Stimulated activated CD4-positive, alpha-beta T cell treated with anti-CD3 and anti-CD28 coated beads, Interleukin-12 subunit alpha, Interleukin-12 subunit beta, amount 100 ng/mL, for 48 hours (primary cell): ENCODE results near the gene UPK3A.
"Not testable (repeated sequence)": the region's sequence is repeated elsewhere in the genome, so short reads cannot be mapped to it uniquely, and the experiment has no call there.

Experiments used
- DNase-seq, 3 donors: peaks; one replicate each; pipeline ENCODE4 v3.0.0-alpha.2; 2020; ENCODE audit warnings: low read depth in 2 of 3, low spot score in 1 of 3

The UPK3A gene

DNA sequence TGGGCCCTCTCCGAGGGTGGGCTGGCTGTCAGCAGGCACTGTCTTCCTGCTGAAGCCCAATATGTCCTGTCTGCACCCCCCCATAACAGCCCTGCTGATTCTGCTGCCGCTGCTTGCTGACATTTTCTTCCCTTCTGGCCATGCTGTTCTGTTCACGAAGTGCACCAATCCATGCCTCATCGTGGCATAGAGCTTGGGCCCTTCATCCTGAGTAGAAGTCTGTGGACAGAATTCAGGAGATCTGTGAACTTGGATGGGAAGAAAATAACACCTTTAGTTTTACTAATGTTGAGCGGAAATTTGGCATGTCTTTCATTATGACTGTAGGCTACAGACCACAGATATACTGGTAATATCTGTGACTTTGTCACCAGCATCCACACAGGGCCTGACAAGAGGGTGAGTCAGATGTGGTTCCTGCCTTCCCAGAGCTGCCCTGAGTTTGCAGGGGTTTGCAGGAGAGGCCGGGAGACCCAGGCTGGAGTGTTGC is 29.9 kb upstream of the UPK3A start:
- no peak for DNase-seq

DNA sequence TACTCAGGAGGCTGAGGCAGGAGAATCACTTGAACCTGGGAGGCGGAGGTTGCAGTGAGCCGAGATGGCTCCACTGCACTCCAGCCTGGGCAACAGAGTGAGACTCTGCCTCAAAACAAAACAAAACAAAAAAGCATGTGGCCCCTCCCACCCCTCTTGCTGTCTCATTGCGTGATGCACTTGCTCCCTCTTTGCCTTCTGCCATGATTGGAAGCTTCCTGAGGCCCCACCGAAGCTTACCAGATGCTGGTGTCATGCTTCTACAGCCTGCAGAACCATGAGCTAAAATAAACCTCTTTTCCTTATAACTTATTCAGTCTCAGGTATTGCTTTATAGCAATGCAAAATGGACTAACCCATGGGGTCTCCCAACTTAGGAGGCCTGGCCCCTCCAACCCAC is 26.8 kb upstream of the UPK3A start:
- not testable (repeated sequence) for DNase-seq

DNA sequence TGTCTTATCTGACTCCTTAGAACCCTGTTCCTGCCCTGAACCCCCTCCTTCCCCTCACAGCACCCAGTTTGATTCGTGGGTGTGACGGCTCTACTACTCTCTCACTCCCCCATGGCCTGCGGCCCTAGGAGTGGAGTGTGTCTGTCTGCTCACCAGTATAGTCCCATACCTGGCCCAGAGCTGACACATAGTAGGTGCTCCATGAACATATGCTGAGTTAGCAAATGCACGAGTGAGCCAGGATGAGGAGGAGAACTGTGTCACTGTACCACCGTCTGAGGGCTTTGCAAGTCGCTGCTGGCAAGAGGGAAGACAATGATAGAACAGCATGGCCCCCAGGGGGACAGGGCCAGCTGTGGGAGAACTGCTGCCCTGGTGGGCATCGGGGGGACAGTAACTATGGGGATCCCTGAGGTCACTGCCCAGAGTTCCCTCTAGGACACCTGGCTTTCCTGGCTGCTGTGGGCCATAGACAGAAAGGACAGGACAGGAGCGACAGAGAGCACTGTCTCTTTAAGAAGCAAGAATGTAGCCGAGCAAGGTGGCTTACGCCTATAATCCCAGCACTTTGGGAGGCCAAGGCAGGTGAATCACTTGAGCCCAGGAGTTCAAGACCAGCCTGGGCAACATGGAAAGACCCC is 24.9 kb upstream of the UPK3A start:
- no peak for DNase-seq

DNA sequence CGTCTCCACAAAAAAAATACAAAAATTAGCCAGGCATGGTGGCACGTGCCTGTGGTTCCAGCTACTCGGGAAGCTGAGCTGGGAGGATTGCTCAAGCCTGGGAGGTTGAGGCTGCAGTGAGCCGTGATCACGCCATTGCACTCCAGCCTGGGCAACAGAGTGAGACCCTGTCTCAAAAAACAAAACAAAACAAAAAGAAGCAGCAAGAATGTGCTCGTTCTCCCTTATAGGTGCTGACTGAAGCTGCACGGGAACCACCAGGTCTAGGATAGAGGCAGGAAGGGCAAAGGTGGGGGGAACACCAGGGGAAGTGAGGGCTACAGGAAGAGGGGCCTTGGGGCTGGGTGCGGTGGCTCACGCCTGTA is 24.4 kb upstream of the UPK3A start:
- DNase-seq, result not testable (repeated sequence)

DNA sequence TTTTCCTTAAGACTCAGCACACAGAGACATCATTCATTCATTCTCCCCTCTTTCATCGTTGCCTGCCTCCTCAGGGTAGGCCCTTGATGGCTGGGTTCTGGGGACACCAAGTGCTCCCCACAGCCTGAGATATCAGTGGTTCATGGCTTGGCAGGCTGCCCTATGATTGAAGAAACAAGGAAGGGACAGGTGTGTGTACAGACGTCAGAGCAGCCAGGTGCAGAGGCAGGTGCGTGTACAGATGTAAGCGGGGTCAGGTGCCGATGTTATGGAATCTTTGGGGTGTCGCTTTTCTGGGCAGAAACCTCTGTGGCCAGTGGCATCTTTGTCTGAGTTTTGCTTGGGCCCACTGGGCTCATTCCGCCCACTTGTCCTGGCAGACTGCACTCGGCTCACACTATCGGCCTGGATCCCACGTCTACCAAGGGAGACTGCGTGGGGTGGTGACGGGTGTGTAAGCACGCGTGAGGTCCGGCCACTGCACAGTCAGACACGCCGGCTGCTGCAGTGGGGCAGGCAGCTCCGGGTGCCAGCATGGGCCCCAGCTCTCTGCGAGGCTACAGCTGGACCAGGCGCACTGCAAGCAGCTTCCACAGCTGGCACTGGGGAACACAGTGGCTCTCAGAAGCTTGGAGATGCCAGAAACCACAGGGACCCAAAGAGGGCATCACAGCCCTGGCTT is 23.2 kb upstream of the UPK3A start:
- no peak for DNase-seq

DNA sequence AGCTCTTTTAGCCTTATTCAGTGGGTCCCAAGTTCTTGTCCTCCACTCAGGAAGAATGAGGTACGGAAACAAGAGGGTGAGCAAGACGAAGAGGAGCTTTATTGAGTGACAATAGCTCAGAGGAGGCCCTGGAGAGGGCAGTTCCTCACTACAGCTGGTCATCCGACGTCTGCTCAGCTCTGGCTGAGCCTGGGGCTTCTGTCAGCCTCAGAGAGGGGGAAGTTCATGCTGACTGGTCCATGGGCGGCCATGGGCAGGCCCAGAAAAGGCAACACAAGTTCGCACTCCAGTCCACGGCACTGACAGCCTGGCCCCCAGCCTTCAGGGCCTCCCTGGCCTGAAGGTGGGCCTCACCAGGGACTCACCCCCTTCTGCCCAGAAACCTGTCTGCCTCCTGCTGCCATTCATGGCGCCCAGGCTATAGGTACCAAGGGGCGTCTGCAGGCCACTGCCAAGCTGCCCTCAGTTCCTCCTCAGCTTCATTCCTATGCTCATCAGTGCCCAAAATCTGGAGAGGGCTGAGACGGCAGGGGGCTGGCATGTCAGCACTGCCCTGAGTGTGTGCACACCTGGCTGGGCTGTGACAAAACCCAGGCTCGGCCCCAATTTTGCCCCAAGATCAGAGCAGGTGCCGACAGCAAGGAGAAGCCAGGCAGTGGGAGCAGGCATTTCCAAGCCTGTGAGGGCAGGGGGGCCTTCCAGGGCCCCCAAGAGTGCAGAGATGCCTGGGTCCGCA is 22.4 kb upstream of the UPK3A start:
- DNase-seq, result no peak

DNA sequence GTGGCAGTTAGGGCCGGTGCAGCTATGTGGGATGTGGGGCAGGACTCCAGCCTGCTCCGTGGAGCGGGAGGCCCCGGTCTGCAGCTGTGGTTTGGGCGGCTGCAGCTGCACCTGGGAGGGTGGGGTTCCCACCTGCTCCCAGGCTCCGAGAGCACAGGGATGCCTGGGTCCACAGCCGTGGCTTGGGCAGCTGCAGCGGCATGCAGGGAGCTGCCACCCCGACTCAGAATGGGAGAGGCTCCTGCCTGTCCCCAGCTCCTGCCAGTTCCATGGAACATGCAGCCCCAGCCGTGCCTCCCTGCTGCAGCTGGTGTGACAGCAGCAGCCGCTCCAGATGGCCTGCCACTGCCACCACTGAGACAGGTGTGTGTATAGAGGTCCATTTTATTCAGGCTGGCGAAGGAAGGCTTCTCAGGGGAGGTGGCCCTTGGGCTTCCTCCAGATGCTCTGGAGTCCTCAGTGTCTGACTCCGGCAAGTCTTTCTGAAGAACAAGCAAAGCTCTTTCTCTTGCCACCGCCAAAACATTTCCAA is 21.8 kb upstream of the UPK3A start:
- no peak for DNase-seq

DNA sequence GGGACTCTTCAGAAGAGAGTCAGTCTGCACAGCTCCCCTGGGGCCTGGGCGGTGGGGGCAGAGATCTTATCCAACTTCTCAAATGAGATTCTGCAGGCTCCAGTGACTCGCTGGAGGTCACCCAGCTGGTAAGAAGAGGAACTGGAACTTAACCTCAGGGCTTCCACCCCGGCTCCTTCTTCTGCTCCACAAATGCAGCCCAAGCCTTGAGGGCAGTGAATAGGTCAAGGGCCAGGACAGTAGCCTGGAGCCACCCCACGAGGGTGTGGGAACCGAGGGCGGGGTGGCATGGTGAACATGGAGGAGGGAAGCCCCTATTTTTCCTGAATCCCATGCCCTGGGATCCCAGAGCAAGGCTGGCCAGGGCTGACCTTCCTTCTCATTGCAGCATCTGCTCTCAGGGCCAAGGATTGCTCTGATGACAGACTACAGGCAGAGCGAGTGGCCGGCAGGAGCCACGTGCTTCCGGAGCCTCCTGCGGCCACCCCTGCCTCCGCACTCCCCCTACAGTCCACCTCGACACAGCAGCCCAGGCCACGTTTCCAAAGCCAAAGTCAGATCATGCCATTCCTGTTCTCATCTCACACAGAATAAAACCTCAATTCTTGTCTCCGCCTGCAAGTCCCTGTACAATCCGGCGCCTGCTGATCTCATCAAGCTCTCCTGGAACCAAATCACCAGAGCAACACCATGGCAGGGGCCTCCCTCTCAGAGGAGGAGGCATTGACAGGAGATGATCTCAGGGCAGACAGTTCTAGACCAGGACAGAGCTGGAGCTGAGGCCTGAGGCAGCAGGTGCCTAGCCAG is 21.1 kb upstream of the UPK3A start:
- no peak for DNase-seq

DNA sequence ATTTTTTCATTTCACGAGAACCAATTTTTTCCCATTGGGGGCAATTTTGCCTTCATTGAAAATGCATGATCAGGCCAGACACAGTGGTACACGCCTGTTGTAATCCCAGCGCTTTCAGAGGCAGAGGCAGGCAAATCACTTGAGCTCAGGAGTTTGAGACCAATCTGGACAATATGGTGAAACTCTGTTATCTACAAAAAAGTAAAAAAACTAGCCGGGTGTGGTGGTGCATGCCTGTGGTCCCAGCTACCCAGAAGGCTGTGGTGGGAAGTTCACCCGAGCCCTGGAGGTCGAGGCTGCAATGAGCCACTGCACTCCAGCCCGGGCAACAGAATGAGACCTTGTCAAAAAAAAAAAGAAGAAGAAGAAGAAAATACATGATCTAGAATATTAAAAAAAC is 19.2 kb upstream of the UPK3A start:
- no peak for DNase-seq

DNA sequence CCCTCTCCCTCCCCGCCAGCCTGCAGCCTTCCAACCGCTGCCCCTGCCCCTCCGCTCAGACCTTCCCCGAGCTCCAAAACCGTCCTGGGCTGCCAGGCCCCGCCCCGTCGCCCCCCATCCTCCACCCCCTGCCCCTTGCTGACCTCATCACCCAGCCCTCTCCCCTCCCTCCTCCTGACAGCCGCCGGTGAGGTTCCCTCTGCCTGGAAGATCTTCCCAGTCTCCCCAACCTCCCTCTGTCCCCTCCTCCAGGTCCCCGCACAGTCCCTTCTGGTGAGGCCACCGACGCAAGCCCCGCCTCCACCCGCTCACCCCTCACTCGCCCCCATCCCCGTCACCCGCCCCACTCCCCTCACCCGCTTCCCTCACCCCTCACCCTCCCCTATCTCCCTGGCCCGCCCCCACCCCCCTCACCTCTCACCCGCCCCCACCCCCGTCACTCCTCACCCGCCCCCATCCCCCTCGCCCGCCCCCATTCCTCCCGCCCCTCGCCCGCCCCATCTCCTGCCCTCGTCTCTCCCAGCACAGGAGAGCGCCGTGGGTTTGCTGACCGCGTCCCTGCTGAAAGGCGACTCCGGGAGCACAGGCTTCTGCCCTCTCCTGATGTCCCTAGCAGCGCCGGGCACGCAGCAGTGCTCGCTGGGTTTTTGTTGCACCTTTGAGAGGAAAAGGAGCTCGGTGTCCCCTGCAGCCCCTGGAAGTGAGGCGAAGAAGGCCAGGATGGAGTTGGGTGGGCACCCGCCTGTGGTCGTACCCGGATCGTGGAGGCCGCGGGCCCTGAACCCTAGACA is 16.4 kb upstream of the UPK3A start:
- no peak for DNase-seq

DNA sequence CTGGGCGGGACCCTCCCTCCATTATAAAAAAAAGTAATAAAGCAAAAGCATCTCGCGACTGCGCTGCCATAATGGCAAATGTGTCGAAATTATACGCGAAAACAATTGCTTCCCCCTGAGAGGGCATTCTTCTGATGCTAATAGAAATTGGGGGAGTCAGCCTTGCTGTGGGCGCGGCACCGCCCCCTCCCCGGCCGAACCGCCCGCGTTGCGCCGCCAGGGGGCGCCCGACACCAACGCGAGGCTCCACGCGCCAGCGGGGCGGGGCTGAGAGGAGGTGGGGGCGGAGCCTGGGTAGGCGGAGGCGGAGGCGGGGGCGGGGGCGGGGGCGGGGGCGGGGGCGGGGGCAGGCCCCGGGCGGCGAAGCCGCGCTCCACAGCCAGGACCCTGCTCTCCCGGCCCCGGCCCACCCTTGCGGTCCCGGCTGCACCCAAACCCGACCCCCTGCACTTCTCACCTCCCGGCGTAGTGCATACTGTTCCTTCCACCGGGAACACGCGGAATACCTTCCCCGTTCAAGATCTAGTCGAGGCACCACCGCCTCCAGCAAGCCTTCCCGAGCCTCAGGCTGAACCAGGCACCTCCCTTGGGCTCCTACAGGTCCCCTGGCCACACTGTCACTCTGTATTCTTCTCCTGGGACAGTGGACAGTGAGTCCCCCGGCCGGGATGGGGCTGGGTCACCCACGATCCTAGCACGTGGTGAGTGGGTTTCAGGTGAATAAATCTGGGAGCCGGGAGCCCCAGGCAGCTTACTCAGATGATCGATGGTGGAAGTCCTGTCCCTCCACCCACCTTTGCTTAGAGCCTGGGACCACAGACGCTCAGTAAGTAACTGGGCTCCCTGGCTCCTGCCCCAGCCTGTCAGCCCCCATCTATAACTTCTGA is 15.5 kb upstream of the UPK3A start:
- DNase-seq, result peak; percentile 63 to 81 (median 76)

DNA sequence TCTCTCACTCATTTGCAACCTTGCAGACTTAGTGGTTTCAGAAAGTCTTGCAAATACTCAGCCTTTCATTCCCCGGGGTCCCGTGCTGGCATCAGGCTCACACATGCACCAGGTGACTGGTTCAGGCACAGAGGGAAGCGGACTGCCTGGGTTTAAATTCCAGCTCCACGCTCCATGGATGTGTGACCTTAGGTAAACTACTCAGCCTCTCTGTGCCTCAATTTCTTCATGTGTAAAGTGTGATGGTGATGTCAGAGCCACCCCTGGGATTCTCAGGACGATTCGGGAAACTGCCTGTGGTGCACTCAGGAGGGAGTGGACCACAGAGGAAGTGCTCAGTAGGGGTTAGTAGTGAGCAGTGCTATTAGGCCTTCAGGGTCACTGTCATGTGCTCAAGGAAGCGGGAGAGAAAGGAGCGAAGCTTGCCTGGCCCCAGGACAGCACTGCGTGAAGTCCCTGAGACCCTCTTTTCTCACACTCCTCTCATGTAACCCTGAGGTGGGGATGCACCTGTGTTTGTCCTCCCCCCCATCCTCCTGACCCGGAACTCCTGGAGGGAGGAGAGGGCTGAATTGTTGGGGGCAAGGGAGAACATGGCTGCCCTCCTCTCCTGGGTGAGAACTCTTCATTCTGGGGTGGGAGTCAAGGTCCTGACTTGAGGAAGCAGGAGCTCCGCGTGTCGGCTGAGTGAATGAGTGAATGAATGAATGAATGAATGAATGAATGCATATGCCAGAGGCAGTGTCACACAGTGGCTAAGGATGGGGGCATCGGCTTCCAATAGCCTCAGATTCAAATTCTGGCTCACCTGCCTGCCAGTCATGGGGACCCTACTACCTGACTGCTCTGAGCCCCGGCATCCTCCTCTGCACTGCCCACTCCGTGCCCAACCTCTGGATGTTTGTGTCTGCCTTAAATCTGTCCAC is 14.4 kb upstream of the UPK3A start:
- DNase-seq, result no peak

DNA sequence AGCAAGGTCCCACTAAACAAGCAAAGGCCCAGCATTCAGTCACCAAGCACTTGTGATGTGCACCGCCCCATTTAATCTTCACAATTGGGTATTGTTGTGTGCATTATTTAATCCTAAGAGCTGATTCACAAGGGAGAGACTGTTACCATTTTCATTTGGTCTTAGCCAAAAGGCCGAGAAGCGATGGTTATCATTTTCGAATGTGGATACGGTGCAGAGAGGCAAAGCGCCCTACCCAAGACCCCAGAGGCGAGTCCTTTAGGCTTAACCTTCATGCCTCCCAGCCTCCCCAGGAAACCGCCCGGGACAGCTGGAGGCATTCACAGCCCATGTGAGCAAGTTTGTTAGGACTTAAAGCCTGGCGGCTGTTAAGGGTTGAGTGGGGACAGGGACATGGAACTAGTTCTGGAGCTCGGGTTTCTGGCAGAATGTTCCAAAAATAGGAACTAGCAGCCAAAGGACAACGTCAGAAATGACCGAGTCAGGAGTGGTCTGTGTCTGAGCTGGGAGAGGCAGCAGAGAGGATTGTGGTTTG is 13.0 kb upstream of the UPK3A start:
- DNase-seq, result no peak

DNA sequence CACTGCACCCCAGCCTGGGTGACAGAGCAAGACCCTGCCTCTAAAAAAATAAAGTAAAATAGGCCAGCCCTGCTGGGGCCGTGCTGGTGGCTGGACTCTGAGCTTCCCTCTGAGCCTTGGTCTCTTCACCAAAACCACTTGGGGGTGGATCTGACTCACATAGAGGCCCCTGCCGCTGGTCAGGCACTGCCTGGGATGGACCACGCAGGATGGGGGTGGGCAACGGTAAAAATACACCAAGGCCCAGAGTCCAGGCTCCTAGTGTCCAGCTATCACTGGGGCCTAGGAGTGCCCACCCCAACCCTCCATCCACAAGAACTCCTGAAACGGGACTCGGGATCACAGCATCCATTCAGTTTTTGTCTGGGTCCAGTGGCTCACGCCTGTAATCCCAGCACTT is 12.3 kb upstream of the UPK3A start:
- DNase-seq, result no peak

DNA sequence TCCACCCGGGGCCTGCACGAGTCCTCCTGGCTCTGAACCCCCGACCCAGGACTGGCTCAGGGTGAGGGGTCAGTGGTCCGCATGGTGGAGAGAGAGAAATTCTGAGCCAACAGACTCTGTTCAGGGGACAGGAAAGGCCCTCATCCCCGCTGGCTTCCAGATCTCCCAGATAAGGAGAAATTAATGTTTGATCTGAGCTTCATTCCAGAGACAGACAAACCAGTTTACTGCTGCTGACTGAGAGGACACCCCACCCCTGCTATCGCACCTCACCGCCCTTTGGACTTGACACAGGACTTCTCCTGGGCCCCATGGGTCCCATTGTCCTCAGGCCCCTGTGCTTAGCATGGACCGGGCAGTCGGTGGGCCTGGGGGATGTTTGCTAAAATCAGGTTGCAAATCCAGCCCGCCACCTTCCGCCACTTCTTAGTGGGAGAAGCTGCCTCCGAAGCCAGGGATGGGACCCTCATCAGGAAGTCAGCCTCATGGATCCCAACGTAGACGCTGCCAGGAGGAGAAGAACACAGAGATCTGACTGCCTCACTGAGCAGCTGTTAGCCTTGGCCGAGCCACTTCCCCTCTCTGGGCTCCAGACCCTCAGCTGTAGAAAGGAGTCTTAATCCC is 11.2 kb upstream of the UPK3A start:
- DNase-seq, result no peak

DNA sequence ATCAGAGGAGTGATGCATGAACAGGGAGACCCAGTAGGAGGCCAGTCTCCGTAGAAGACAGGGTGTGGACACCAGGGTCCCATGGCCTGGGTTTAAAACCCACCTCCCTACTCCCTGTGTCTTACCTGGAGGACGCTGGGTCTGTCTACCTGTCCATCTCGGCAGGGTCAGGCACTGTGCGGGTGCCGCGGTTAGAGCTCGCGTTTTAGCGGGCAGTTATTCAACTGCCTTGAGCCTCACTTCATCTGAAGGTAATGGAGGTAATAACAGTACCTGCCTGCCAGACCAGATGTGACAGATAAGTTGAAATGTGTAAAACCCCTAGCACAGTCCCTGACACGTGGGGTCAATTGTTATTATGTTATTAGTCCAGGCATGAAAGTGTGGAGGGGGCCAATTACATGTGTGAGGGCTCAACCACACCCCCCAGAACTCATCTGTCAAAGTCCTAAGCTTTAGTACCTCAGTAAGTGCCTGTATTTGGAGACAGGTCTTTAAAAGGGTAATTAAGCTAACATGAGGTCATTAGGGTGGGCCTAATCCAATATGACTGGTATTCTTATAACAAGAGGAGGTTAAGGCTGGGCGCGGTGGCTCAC is 8.1 kb upstream of the UPK3A start:
- DNase-seq, result no peak

DNA sequence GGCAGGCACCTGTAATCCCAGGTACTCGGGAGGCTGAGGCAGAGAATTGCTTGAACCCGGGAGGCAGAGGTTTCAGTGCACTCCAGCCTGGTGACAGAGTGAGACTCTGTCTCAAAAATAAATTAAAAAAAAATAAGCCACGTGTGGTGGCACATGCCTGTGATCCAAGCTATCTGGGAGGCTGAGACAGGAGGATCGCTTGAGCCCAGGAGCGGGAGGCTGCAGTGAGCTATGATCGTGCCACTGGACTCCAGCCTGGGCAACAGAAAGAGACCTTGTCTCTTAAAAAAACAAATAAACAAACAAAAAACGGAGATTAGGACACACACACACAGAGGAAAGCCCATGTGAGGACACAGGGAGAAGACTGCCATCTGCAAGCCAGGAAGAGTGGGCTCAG is 7.0 kb upstream of the UPK3A start:
- not testable (repeated sequence) for DNase-seq
